Loucy (cell line): ENCODE measurements around the gene CCL20.

Source experiments
- H2AFZ ChIP-seq: fragments of 200-600 bp; sonication (generic); 2 replicates; pipeline ENCODE4 v1.6.0; 2016; ENCODE audit warnings: antibody characterized with exemption, mild to moderate bottlenecking, low read length, moderate library complexity
- H3F3A ChIP-seq: fragments of 200-600 bp; 2 replicates; pipeline ENCODE4 v1.6.0; 2016; ENCODE audit warnings: antibody characterized with exemption, low read depth, mild to moderate bottlenecking
- H3K27me3 ChIP-seq: fragments of 200-600 bp; sonication (generic); 2 replicates; pipeline ENCODE4 v1.6.1; 2014; ENCODE audit warnings: low read length, mild to moderate bottlenecking; ENCODE audit not compliant: insufficient read depth, poor library complexity, severe bottlenecking
- H3K36me3 ChIP-seq: fragments of 200-600 bp; sonication (generic); 2 replicates; pipeline ENCODE4 v1.6.1; 2016; ENCODE audit warnings: low read length; ENCODE audit not compliant: insufficient read depth
- H3K4me1 ChIP-seq: fragments of 200-600 bp; sonication (generic); 2 replicates; pipeline ENCODE4 v1.5.1; 2014; ENCODE audit warnings: low read length, mild to moderate bottlenecking; ENCODE audit not compliant: insufficient read depth, poor library complexity, severe bottlenecking
- H3K4me2 ChIP-seq: fragments of 200-600 bp; sonication (generic); 2 replicates; pipeline ENCODE4 v1.6.0; 2014; ENCODE audit warnings: antibody characterized with exemption, low read length, low read depth, mild to moderate bottlenecking; ENCODE audit not compliant: poor library complexity, severe bottlenecking
- H3K4me3 ChIP-seq: fragments of 200-600 bp; sonication (generic); 2 replicates; pipeline ENCODE4 v1.5.1; 2014; ENCODE audit warnings: low read length, mild to moderate bottlenecking, mixed read lengths; ENCODE audit not compliant: poor library complexity, severe bottlenecking
- H3K79me2 ChIP-seq: fragments of 200-600 bp; sonication (generic); 2 replicates; pipeline ENCODE4 v1.6.1; 2014; ENCODE audit warnings: low read length; ENCODE audit not compliant: insufficient read depth
- H3K9ac ChIP-seq: fragments of 200-600 bp; sonication (generic); 2 replicates; pipeline ENCODE4 v1.6.0; 2014; ENCODE audit warnings: mild to moderate bottlenecking, low read depth, low read length, moderate library complexity; ENCODE audit not compliant: poor library complexity, severe bottlenecking
- H3K9me2 ChIP-seq: fragments of 200-600 bp; sonication (generic); replicated peaks from 2 replicates; pipeline ENCODE4 v1.6.1; 2016; ENCODE audit warnings: low read depth, low read length, mixed read lengths
- H3K9me3 ChIP-seq: fragments of 200-600 bp; sonication (generic); 2 replicates; pipeline ENCODE4 v1.6.1; 2014; ENCODE audit warnings: mild to moderate bottlenecking, antibody characterized with exemption, low read length, low read depth; ENCODE audit not compliant: insufficient read depth
- H4K20me1 ChIP-seq: fragments of 200-600 bp; sonication (generic); 2 replicates; pipeline ENCODE4 v1.6.0; 2014; ENCODE audit warnings: antibody characterized with exemption, low read length, mild to moderate bottlenecking; ENCODE audit not compliant: insufficient read depth, poor library complexity, severe bottlenecking
- CTCF ChIP-seq: fragments of 200-600 bp; sonication (generic); conservative IDR thresholded peaks from 2 replicates; pipeline ENCODE4 v1.5.1; 2014; ENCODE audit warnings: mild to moderate bottlenecking, antibody characterized with exemption, low read length
- EZH2phosphoT487 ChIP-seq: fragments of 200-600 bp; IDR thresholded peaks from 2 replicates; pipeline ENCODE4 v1.6.1; 2018; ENCODE audit warnings: antibody characterized with exemption, mild to moderate bottlenecking, moderate library complexity, borderline replicate concordance

The CCL20 gene

DNA sequence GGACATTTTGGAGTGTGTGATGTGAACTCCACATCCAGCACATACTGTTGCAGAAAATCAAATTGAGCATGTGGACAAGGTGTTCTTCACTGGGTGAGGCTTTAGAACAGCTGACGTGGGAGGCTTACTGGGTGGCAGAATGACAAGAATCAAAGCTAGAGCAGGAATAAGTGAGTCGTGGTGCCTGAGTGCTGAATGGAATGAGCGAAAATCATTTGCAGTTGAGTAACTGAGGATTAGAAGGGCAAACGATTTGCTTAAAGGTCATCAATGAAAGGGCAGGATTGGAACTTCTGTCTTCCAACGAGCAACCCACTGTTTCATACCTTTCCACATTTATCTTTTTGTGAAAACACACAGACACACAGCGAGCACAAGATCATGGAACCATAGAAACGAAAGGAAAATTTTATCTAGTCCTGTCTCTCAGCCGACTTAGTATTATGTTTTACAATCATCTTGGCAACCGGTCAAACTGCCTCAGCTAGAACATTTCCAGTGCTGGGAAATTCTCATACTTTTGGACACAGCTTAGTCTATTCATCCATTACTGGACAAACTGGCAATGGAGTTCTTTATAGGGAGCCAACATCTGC, 50.6 kb downstream of the CCL20 start:
- H3K4me2 ChIP-seq = no peak overlapping the region
- H3K27me3 ChIP-seq = no peaks in the 10 kb centered on the region
- no peaks in the 10 kb centered on the region for H3K9me3 ChIP-seq

GRCh38 chr2:227865291-227865690, 51.6 kb downstream of the CCL20 start:
- H3K9ac ChIP-seq = no peak overlapping the region
- H3K79me2 ChIP-seq = no peaks in the 10 kb centered on the region
- H4K20me1 ChIP-seq = no peaks in the 10 kb centered on the region
- H3K36me3 ChIP-seq = no peaks in the 10 kb centered on the region
- TF ChIP-seq EZH2phosphoT487 (no peak), CTCF (no peak)
- H3K4me3 ChIP-seq = no peak overlapping the region
- H3F3A ChIP-seq = no peaks in the 10 kb centered on the region
- no peaks in the 10 kb centered on the region for H3K27me3 ChIP-seq
- H3K9me3 ChIP-seq = no peaks in the 10 kb centered on the region
- H3K9me2 ChIP-seq = no peaks in the 10 kb centered on the region
- no peak overlapping the region for H3K4me2 ChIP-seq
- no peak overlapping the region for H2AFZ ChIP-seq
- H3K4me1 ChIP-seq = no peaks in the 10 kb centered on the region

More for the DNA sequence above, 50.6 kb downstream of the CCL20 start:
- H3F3A ChIP-seq = no peaks in the 10 kb centered on the region
- no peak for TF ChIP-seq CTCF
- TF ChIP-seq EZH2phosphoT487 = no peak
- no peak overlapping the region for H3K9ac ChIP-seq
- H4K20me1 ChIP-seq = no peaks in the 10 kb centered on the region
- H3K79me2 ChIP-seq = no peaks in the 10 kb centered on the region
- no peak overlapping the region for H3K4me3 ChIP-seq
- no peak overlapping the region for H2AFZ ChIP-seq
- H3K4me1 ChIP-seq = no peaks in the 10 kb centered on the region
- H3K9me2 ChIP-seq = no peaks in the 10 kb centered on the region
- H3K36me3 ChIP-seq = no peaks in the 10 kb centered on the region
